Measurements from ENCODE around the gene PRODH2. TPM values are rescaled to one million over a fixed set of nuclear protein-coding genes. Genes with fewer than 3 reads are reported as not detected.

The PRODH2 gene
- total RNA-seq, 1 donor from 2014 or later, result 11.5 TPM

DNA sequence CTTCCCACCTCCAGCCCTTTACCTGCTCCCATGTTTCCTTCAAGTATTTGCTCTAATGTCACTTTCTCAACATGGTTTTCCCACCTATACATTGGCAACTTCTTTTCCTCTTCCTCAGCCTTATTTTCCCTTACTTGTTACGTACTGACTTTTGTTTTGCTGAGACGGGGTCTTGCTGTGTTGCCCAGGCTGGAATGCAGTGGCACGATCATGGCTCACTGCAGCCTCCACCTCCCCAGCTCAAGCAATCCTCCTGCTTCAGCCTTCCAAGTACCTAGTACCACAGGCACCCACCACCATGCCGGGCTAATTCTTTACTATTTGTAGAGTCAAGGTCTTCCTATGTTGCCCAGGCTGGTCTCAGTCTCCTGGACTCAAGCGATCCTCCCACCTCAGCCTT lies 5.0 kb downstream of the PRODH2 start:
- no peaks in the 10 kb centered on the region for H3K4me1 Mint-ChIP-seq (ENCODE audit: unreplicated experiment)
- no peak overlapping the region for H3K27ac Mint-ChIP-seq
- peaks cover 24% of the 10 kb centered on the region for H3K27me3 Mint-ChIP-seq
- no peak overlapping the region for H3K4me3 Mint-ChIP-seq
- DNase-seq (ENCODE audit: extremely low spot score, unreplicated experiment), result no peak
- TF ChIP-seq, protein P1, sequence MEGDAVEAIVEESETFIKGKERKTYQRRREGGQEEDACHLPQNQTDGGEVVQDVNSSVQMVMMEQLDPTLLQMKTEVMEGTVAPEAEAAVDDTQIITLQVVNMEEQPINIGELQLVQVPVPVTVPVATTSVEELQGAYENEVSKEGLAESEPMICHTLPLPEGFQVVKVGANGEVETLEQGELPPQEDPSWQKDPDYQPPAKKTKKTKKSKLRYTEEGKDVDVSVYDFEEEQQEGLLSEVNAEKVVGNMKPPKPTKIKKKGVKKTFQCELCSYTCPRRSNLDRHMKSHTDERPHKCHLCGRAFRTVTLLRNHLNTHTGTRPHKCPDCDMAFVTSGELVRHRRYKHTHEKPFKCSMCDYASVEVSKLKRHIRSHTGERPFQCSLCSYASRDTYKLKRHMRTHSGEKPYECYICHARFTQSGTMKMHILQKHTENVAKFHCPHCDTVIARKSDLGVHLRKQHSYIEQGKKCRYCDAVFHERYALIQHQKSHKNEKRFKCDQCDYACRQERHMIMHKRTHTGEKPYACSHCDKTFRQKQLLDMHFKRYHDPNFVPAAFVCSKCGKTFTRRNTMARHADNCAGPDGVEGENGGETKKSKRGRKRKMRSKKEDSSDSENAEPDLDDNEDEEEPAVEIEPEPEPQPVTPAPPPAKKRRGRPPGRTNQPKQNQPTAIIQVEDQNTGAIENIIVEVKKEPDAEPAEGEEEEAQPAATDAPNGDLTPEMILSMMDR (conservative IDR thresholded peaks at IDR 0.05), result no peak
- H3K36me3 Mint-ChIP-seq, result no peaks in the 10 kb centered on the region
- no peaks in the 10 kb centered on the region for H3K9me3 Mint-ChIP-seq

DNA sequence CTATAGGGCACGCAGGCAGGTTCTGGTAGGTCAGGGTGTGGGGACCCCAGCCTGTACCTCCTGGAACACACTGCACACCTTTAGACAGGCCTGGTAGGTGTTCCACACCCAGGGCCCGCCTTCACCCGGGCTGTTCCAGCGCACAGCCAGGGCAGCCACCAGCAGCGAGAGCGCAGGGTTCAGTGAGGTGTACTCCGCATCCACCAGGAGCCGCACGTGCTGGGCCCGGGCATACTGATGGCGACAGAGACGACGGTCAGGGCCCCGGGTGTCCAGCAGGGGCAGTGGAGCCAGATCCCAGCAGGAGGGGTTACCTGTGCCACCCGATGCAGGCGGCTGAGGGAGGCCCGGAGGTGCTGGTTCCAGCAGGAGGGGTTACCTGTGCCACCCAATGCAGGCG lies 6.0 kb downstream of the PRODH2 start:
- Mint-ChIP-seq H3K9me3 (no peaks in the 10 kb centered on the region), H3K36me3 (no peaks in the 10 kb centered on the region), H3K4me3 (no peak overlapping the region), H3K4me1 (ENCODE audit: unreplicated experiment) (no peaks in the 10 kb centered on the region), H3K27me3 (peaks cover 27% of the 10 kb centered on the region), H3K27ac (no peak overlapping the region)
- TF ChIP-seq, protein P1 (conservative IDR thresholded peaks at IDR 0.05), result no peak
- DNase-seq (ENCODE audit: extremely low spot score, unreplicated experiment), result no peak

DNA sequence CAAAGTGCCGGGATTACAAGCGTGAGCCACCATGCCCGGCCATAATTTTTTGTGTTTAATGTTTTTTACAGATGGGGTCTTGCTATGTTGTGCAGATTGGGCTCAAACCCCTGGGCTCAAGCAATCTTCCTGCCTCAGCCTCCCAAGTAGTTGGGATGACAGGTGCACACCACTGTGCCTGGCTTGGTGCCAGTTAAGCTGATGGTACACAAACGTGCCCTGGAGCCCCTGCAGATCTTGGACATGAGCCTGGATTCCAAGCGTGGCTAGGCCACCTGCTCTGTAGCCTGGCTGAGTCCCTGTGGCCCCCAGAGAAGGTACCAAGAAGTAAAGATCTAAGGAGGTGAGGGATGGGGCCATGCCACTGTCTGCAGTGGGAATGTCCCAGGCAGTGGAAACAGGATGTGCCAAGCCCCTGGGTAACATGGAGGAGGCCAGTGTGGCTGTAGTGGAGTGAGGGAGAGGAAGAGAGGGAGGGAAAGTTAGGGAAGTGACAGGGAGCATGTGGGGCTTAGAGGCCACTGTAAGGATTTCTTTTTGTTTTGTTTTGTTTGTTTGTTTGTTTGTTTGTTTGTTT lies 7.0 kb downstream of the PRODH2 start:
- Mint-ChIP-seq H3K27ac (no peak overlapping the region), H3K36me3 (no peaks in the 10 kb centered on the region), H3K9me3 (no peaks in the 10 kb centered on the region), H3K27me3 (peaks cover 22% of the 10 kb centered on the region), H3K4me3 (no peak overlapping the region), H3K4me1 (ENCODE audit: unreplicated experiment) (no peaks in the 10 kb centered on the region)
- TF ChIP-seq, protein P1 (conservative IDR thresholded peaks at IDR 0.05), result no peak
- no peak for DNase-seq (ENCODE audit: extremely low spot score, unreplicated experiment)

DNA sequence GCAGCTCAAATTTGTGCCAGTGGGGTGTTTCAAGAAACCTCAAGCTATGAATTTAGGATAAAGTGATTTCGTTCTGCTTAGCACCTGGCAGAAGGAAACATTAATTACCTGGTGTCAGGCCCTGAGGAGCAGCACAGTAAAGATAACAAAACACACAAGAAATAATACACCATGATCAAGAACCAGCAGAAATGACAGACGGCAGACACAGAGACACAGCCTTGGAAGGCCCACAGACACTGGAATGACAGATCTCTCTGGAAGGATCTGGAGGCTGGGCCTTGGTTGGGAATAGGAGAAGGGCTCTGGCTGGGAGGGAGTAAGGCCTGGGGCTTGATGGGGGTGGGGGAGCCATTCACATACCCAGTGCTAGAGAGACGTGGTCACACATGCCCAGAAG lies 10.8 kb downstream of the PRODH2 start:
- TF ChIP-seq, protein P1 (conservative IDR thresholded peaks at IDR 0.05), result no peak
- Mint-ChIP-seq H3K9me3 (no peaks in the 10 kb centered on the region), H3K27ac (no peak overlapping the region), H3K27me3 (peaks cover 26% of the 10 kb centered on the region), H3K4me3 (no peak overlapping the region), H3K36me3 (no peaks in the 10 kb centered on the region), H3K4me1 (ENCODE audit: unreplicated experiment) (no peaks in the 10 kb centered on the region)
- DNase-seq (ENCODE audit: extremely low spot score, unreplicated experiment), result no peak

DNA sequence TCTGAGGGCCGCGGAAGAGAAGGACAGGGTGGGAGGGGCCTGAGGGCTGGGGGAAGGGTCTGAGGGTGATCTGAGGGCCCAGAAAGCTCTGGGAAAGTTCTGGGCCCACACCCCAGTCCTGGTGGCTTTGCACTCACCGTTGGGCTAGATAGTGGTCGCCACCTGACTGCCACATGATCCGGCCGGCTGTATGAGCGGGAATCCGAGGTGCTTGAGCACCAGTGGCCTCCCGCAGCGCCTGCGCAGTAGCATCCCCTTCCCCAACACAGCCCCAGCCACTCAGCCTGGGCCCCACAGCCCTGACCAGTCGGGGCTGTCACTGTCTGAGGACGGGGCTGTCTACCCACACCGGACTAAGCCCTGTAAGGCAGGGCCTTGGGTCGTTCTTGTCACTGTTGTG lies 15.0 kb downstream of the PRODH2 start:
- Mint-ChIP-seq H3K27ac (no peak overlapping the region), H3K27me3 (peaks cover 42% of the 10 kb centered on the region), H3K4me3 (no peak overlapping the region), H3K36me3 (no peaks in the 10 kb centered on the region), H3K4me1 (ENCODE audit: unreplicated experiment) (no peaks in the 10 kb centered on the region), H3K9me3 (no peaks in the 10 kb centered on the region)
- TF ChIP-seq, protein P1 (conservative IDR thresholded peaks at IDR 0.05), result no peak
- no peak for DNase-seq (ENCODE audit: extremely low spot score, unreplicated experiment)
